SK-N-SH treated with all-trans-retinoic acid at 6 μM for 48 hours (cell line): Measurements from ENCODE around the gene WIPI1.

Experiments
- ATAC-seq: fragments of 200-7000 bp; cut with Tn5 transposase; 3 replicates; pipeline ENCODE4 v1.9.1; 2020; ENCODE audit warnings: mild to moderate bottlenecking, moderate library complexity
- ARNTL ChIP-seq: fragments of 450-650 bp; formaldehyde crosslinking; IDR thresholded peaks from 2 replicates; pipeline ENCODE4 v1.5.0; 2020; ENCODE audit warnings: low read depth, mild to moderate bottlenecking, moderate library complexity, borderline replicate concordance
- BACH2 ChIP-seq: fragments of 250-450 bp; sonication (Bioruptor Pico); IDR thresholded peaks from 2 replicates; pipeline ENCODE4 v1.9.0; 2021; ENCODE audit warnings: mild to moderate bottlenecking, borderline replicate concordance
- CREB5 ChIP-seq: fragments of 250-450 bp; sonication (Bioruptor Pico); IDR thresholded peaks from 2 replicates; pipeline ENCODE4 v1.5.1; 2020; ENCODE audit warnings: low read depth, mild to moderate bottlenecking, moderate library complexity
- CSDC2 ChIP-seq: fragments of 250-450 bp; sonication (Bioruptor Pico); IDR thresholded peaks from 2 replicates; pipeline ENCODE4 v1.5.0; 2020; ENCODE audit warnings: mild to moderate bottlenecking, moderate library complexity
- CSRNP3 ChIP-seq: fragments of 250-450 bp; sonication (Bioruptor Pico); IDR thresholded peaks from 2 replicates; pipeline ENCODE4 v1.5.1; 2021; ENCODE audit warnings: mild to moderate bottlenecking, moderate library complexity
- ESRRG ChIP-seq: fragments of 250-450 bp; sonication (Bioruptor Pico); IDR thresholded peaks from 2 replicates; pipeline ENCODE4 v1.6.1; 2021; ENCODE audit warnings: mild to moderate bottlenecking
- GLIS3 ChIP-seq: fragments of 250-450 bp; sonication (Bioruptor Pico); IDR thresholded peaks from 2 replicates; pipeline ENCODE4 v1.5.0; 2020; ENCODE audit warnings: mild to moderate bottlenecking, moderate library complexity
- OSR1 ChIP-seq: fragments of 250-450 bp; sonication (Bioruptor Pico); IDR thresholded peaks from 2 replicates; pipeline ENCODE4 v1.8.0; 2022; ENCODE audit warnings: moderate library complexity, mild to moderate bottlenecking, inconsistent platforms
- PATZ1 ChIP-seq: fragments of 250-450 bp; sonication (Bioruptor Pico); IDR thresholded peaks from 2 replicates; pipeline ENCODE4 v1.8.0; 2020; ENCODE audit warnings: mild to moderate bottlenecking, moderate library complexity, borderline replicate concordance
- POU6F1 ChIP-seq: fragments of 250-450 bp; sonication (Bioruptor Pico); IDR thresholded peaks from 2 replicates; pipeline ENCODE4 v1.8.0; 2021; ENCODE audit warnings: low read depth, mild to moderate bottlenecking, moderate library complexity, borderline replicate concordance
- RARB ChIP-seq: fragments of 250-450 bp; sonication (Bioruptor Pico); IDR thresholded peaks from 2 replicates; pipeline ENCODE4 v1.8.0; 2021; ENCODE audit warnings: mild to moderate bottlenecking, moderate library complexity
- SNAI2 ChIP-seq: fragments of 250-450 bp; sonication (Bioruptor Pico); IDR thresholded peaks from 2 replicates; pipeline ENCODE4 v1.5.0; 2020; ENCODE audit warnings: mild to moderate bottlenecking, moderate library complexity
- TCF4 ChIP-seq: fragments of 250-450 bp; sonication (Bioruptor Pico); IDR thresholded peaks from 2 replicates; pipeline ENCODE4 v1.8.0; 2021; ENCODE audit warnings: mild to moderate bottlenecking, moderate library complexity, borderline replicate concordance
- TOX ChIP-seq: fragments of 250-450 bp; sonication (Bioruptor Pico); IDR thresholded peaks from 2 replicates; pipeline ENCODE4 v1.8.0; 2021; ENCODE audit warnings: mild to moderate bottlenecking, moderate library complexity, borderline replicate concordance
- TSHZ2 ChIP-seq: fragments of 250-450 bp; sonication (Bioruptor Pico); IDR thresholded peaks from 2 replicates; pipeline ENCODE4 v1.5.0; 2020; ENCODE audit warnings: mild to moderate bottlenecking, moderate library complexity
- ZC3H10 ChIP-seq: fragments of 250-450 bp; sonication (Bioruptor Pico); IDR thresholded peaks from 2 replicates; pipeline ENCODE4 v1.5.1; 2021; ENCODE audit warnings: mild to moderate bottlenecking, moderate library complexity
- ZFP30 ChIP-seq: fragments of 450-650 bp; formaldehyde crosslinking; IDR thresholded peaks from 2 replicates; pipeline ENCODE4 v1.5.0; 2022; ENCODE audit warnings: mild to moderate bottlenecking, moderate library complexity
- ZNF565 ChIP-seq: fragments of 450-650 bp; formaldehyde crosslinking; conservative IDR thresholded peaks from 2 replicates; pipeline ENCODE4 v1.5.0; 2020; ENCODE audit warnings: low read depth, mild to moderate bottlenecking, moderate library complexity
- ZNF70 ChIP-seq: fragments of 450-650 bp; formaldehyde crosslinking; IDR thresholded peaks from 2 replicates; pipeline ENCODE4 v1.5.0; 2020; ENCODE audit warnings: mild to moderate bottlenecking, moderate library complexity
- ZNF8 ChIP-seq: fragments of 450-650 bp; formaldehyde crosslinking; IDR thresholded peaks from 2 replicates; pipeline ENCODE4 v1.5.0; 2020; ENCODE audit warnings: mild to moderate bottlenecking, moderate library complexity

The WIPI1 gene

GRCh38 chr17:68391561-68392268, 65.6 kb downstream of the WIPI1 start:
- no peak for ATAC-seq
- TF ChIP-seq ZNF565 (CRISPR knock-in tag), result no peak

GRCh38 chr17:68390888-68391545, 66.3 kb downstream of the WIPI1 start:
- ATAC-seq, result no peak
- TF ChIP-seq CSDC2 (no peak), ZC3H10 (CRISPR knock-in tag) (no peak), TSHZ2 (no peak), BACH2 (no peak), CREB5 (CRISPR knock-in tag) (no peak), RARB (CRISPR knock-in tag) (no peak), PATZ1 (CRISPR knock-in tag) (no peak), GLIS3 (CRISPR knock-in tag) (no peak), OSR1 (no peak), ESRRG (no peak)

- TF ChIP-seq CSRNP3, result no peak
- no peak for TF ChIP-seq RARB (CRISPR knock-in tag)
- no peak for TF ChIP-seq ZNF8 (CRISPR knock-in tag)
- no peak for TF ChIP-seq OSR1
- TF ChIP-seq ZNF70, result no peak
- no peak for TF ChIP-seq ZNF565 (CRISPR knock-in tag)
- no peak for TF ChIP-seq ESRRG
- no peak for TF ChIP-seq BACH2
- TF ChIP-seq ZFP30, result no peak
- no peak for TF ChIP-seq CSDC2
- no peak for TF ChIP-seq POU6F1 (CRISPR knock-in tag)
- TF ChIP-seq ARNTL (CRISPR knock-in tag), result no peak
- no peak for TF ChIP-seq SNAI2
- TF ChIP-seq TOX (CRISPR knock-in tag), result no peak
- no peak for TF ChIP-seq PATZ1 (CRISPR knock-in tag)
- no peak for TF ChIP-seq GLIS3 (CRISPR knock-in tag)
- TF ChIP-seq TCF4 (CRISPR knock-in tag), result no peak
- no peak for ATAC-seq
Observed at GRCh38 chr17:68389041-68389440, 68.3 kb downstream of the WIPI1 start.
